T47D (cell line): ENCODE data around the gene TMEM191C.
"Not testable (repeated sequence)": the region's sequence is repeated elsewhere in the genome, so short reads cannot be mapped to it uniquely, and the experiment has no call there.

Experiments used
- DNase-seq, 2 experiments: peaks; one replicate each; pipeline versions ENCODE4 v3.0.0 to v3.0.0-alpha.2; 2011 to 2012; ENCODE audit warnings: low read depth in 1 of 2, low spot score in 1 of 2
- in situ Hi-C: cut with HindIII; loops from 2 replicates; pipeline ENCODE4 v1.10.0; 2016; ENCODE audit warnings: low sequenced_read_pairs, low pct_unique_long_range_greater_than_20kb

The TMEM191C gene

DNA sequence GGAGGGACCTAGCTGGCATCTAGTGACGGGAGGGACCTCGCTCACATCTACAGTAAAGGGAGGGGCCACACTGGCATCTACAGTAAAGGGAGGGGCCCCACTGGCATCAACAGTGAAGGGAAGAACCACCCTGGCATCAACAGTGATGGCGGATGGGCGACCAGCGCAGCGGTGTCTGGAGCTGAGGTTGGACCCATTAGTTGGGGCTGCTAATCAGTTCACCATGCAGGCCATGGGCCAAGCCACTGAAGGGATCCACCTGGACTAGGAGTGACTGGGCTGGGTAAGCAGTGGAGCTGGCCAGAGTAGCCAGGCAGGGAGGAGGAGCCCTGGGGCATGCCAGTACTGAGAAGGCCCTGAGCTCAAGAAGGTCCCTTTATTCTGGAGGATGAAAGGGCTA, 23.4 kb downstream of the TMEM191C start:
- in situ Hi-C loops, DNase-seq: not testable (repeated sequence)

DNA sequence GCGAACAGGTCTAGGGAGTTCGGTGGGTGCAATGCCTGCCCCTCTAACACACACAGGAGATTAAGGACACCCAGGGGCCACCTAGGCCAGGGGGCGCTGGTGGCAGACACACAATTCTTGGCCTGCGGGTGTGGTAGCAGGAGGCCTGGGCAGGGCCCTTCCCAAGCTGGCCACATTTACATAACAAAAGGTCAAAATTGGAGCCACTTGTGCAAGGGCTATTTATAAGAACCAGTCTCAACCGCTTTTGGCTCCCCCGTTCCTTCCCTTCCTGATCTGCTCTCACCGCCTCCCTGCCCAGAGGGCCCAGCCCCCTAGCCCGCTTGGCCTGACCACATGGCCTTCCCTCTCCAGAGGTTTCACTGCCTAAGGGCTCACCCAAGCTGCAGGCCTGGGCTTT, 25.1 kb downstream of the TMEM191C start:
- in situ Hi-C loops, DNase-seq: not testable (repeated sequence)

DNA sequence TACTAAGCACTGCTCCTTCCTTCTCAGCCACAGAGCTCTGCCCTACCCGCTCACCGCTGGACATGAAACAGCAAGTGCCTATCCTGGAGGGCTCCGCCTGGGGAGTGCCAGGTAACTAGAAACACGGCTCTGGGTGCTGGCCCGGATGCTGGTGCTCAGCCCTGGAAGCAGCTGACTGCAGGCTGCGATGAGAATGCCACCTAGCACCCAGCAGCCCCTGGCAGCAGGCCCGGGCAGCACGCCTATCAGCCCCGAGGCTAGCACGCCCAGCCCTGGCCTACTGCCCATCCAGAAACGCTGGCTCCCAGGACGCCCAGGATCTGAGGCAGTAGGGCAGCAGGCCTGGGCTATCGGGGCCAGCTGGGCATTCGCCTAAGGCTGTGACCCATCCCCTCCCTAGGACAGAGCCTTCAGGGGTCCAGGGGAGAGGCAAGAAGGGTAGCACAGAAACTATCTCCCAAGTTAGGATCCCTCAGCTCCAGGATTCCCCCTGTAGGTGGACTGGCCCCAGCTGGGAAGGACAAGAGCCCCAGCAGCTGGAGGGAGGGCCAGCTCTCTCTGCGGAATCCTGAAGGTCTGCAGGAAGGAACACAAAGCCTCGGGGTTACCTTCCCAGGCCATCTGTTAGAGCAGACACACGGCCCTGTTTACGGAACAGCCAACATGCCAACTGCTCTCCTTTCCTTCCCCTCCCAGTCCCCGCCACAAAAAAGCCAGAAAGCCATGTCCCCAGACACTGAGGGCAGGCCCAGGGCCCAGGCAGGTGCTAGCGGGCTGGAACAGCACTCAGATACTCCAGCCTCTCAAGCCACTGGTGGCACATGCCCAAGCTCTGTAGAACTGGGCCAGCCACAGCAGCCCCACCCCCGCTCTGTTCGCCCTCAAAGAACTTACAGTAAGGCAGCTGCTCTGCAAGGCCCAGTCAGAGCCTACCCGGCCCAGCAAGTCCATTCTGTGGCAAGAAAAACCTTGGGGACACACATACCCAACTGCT, 26.9 kb downstream of the TMEM191C start:
- in situ Hi-C loops, DNase-seq: not testable (repeated sequence)

DNA sequence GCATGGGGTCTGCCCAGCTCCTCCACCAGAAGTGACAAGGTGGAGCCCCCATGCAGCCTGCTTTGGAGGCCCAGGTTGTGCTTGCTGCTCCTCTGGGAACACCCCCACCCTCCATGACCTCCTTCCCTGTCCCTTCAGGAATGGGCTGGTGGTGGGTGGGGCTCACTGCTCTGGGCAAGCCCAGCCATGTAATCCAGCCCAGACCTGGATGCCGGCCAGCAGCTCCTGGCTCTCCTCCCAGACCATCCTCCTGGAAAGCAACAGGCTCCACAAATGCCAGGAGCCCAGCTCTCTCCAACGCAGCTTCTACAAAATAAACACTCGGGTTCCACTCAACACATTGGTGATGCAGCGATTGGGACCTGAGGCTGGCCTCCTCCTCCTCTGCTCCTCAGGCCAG, 30.8 kb downstream of the TMEM191C start:
- in situ Hi-C loops, DNase-seq: not testable (repeated sequence)

DNA sequence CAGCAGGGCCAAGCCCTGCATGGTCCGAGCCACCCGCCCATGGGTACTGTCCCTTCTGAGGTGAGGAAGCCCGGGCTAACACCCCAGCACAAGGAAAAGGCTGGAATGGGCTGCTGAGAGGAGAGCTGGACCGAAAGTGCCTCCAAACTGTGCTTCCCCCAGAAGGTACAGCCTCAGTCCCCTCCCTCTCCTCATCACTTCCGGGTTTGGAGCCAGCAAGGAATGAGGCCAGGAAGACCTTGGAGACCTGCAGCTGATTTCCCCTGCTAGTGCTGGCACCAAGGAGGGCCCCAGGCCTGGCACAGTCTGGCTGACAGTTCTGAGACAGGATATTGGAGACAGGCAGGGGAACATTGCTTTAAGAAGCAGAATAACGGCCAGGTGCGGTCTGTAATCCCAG, 31.3 kb downstream of the TMEM191C start:
- in situ Hi-C loops, result not testable (repeated sequence)

DNA sequence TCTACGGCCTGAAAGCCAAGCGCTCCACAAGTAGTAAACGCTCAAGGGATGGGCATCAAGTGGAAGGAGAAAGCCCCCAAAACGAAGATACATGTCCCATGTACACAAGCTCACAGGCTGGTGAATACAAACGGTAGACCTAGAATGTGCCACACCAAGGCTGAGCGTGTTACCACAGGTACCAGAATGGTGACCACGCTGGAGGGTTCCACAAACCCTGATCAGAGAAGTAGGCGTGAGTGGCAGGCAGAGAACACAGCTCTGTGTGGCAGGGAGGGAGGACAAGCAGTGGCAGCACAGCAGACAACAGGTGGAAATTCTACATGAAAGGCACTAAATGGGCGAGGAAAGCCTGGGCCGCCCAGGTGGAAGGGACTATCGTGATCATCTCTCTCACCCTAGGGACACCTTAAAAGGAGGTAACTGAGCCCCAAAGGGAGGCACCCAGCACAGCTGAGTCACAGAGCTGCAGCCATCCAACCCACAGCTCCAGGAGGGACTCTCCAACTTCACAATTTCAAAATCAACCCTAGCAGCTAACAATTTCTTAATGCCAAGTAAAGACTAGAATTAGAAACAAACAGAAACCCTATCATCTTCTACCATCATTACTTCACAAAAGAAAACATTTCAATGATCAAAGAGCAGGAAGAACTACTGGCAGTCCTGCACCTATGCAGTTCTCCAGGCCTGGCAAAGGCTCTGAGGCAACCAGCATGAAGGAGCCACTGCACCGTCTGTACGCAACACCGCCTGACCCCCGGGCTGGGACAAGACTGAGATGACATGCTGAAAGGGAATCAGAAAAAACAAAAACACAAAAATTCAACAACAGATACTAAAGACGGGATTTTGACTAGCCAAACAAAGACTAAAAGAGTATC, 32.7 kb downstream of the TMEM191C start:
- DNase-seq, in situ Hi-C loops: not testable (repeated sequence)

More for the DNA sequence above, 31.3 kb downstream of the TMEM191C start:
- not testable (repeated sequence) for DNase-seq

DNA sequence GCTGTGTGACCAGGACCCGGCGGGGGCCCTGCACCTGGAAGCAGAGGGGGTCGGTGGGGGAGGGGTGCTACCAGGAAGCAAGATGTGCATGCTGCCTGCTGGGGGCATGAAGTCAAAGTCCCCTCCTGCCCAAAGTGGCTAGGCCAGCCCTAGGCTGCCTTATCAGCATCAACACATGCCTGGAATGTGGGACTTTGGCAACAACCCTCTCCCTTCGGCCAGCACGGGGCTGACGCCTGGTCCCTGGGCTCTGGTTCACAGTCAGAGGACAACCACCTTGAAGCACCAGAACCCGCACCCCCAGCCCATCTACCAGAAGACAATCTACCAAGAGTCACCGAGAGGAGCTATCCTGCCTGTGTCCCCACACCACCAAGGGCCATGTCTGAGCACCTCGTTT, 43.2 kb downstream of the TMEM191C start:
- DNase-seq, in situ Hi-C loops: not testable (repeated sequence)

DNA sequence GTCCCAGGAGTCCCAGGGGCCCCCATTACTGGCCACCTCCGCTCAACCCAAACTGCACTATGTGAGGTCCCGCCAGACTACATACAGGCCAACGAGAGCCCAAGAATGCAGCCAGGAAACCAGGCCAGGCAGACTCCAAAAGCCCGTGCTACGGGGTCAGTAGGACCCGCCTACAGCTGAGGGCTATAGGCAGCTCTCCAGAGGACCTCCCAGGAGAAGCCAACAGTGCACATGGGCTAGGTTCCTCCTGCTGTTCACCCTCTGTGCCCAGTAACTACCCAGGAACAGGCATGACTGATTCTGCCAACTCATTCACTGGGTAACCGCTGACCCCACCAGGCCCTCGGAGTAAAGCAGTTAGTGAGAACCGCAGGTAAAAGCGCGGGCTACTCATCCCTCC, 44.8 kb downstream of the TMEM191C start:
- DNase-seq, in situ Hi-C loops: not testable (repeated sequence)

DNA sequence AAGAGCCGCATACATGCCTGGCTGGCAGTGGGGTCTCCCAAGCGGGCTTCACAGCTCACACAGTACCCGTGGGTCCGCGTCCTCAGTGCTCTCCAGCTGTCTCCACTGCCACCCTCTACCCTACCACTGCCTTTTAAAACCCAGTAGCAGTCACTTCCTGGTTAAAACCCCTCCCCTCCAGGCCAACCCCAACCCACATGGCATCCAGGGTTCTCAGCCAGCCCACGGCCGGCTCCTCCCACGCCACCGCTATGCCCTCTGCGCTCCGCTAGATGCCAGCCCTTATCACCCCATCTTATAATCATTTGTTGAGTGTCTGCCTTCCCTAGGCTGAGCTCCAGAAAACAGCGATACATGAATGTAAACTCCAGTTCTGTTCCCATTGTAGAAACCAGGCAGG, 46.9 kb downstream of the TMEM191C start:
- not testable (repeated sequence) for DNase-seq

DNA sequence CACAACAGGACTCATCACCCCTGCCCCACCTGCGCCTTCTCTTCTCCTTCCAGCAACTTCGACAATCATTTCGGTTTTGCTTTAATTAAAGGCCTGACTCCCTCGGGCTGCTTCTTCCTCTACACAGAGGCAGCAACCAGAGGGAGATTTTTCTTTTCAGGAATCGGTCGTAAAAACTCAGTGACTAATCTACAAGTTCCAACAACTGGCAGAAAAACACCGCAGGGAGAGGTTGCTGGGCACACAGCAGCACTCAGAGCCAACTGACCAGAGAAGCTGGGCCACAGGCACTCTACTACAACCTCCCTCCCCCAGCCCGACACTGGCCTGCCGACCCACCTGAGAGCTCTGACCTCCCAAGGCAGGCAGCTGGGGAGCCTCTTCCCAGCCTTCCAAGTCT, 48.0 kb downstream of the TMEM191C start:
- in situ Hi-C loops, result not testable (repeated sequence)

More for the DNA sequence above, 46.9 kb downstream of the TMEM191C start:
- in situ Hi-C loops, result not testable (repeated sequence)

DNA sequence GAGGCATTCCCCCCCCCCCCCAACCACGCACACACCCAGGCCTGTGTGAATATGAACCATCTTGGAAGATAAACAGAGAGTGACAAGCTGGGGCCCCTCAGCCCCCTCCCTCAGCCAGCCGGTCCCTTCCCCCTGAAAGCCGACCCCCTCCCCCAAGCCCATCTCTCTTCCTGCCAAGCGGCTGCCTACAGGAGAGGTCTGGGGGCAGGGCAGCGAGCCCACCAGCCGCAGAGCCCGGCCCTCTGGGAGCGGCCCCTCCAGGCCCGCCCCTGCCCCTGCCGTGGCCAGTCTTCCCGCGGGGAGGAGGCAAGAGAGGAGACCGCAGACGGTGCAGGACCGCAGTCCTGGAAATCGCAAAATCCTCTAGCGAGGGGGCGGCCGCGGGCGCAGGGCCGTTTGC, 49.3 kb downstream of the TMEM191C start:
- in situ Hi-C loops, DNase-seq: not testable (repeated sequence)

More for the DNA sequence above, 48.0 kb downstream of the TMEM191C start:
- not testable (repeated sequence) for DNase-seq

DNA sequence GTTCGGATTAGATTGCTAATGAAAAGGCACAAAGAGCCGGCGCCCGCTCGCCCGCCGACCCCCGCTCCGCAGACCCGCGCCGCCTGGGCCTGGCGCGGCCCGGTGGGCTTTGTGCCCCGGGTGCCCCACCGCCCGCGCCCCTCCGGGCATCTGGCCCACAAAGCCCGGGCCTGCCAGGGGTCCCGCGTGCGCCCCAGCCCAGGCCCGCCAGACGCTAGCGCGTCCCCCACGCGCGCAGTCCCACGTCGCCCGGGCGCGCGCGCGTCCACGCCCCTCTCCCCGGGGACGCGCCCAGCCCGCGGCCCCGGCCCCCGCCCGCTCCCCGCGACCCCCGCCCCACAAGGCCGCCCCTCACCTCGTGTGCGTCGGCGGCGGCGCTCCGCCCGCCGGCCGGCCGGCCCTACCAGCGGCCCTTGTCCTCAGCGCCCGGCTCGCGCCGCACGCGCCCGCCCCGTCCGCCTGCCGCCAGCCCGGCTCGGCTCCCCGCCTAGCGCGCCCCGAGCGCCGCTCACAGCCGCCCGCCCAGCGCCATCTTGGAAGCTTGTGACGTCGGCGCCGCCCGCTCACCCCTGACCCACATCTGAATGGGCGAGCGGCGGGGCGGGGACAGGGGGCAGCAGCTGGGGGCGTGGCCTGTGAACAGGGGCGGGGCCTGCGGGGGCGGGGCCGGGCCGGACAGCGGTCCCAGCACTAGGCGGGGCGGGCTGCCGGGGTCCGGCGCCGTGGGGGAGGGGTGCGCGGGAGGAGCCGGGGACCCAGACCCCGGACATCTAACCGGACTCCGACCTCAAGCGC, 50.0 kb downstream of the TMEM191C start:
- DNase-seq, in situ Hi-C loops: not testable (repeated sequence)
